Activated T-cell treated with anti-CD3 and anti-CD28 coated beads for 4 hours (primary cell): ENCODE results near the gene ANKLE1.
A peak's percentile ranks its signal among the peaks of the same experiment; 100 is the strongest.

ENCODE experiments used
- DNase-seq: peaks from one replicate; pipeline ENCODE4 v3.0.0-alpha.2; 2020

Gene ANKLE1

DNA sequence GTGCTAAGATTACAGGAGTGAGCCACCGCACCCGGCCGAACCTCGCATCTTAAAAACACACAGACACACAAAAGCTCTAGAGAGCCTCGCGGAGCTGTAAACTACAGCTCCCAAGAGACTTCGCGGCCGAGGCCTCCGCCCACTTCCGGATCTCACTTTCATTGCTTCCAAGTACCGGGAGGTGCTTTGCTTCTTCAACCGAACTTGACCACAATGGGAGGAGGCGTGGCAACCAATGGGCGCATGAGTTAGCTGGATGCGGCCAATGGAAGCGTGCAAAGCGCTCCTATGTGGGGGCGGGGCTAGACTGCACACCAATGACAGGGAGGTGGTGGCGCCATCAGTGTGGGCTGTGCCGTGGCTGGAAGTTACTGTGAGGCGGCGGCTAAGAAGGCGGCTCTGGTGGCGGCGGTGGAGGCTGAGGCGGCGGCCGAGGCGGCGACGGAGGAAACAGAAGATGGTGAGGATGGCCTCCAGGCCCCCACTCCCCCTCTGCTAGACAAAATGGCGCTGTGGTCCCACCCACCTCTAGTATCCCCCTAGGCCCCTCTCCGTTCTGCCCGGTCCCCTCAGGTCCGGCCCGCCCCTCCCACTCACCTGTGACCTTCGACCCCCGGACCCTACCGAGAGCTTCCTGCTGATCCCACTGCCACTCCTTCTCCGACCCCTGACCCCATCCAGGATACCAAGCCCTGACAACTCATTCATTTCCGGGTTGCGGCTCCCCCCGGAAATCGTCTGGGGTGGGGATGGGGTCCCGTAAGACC, 27.7 kb downstream of the ANKLE1 start, which contains the start of gene DDA1:
TSS of gene DDA1 (plus strand) at position 366 of the 767 bp plus-strand sequence. CDS start at position 458, 92 bp downstream.
- peak; percentile 97 for DNase-seq

GRCh38 chr19:17309965-17310461, 28.3 kb downstream of the ANKLE1 start:
- DNase-seq, result no peak

DNA sequence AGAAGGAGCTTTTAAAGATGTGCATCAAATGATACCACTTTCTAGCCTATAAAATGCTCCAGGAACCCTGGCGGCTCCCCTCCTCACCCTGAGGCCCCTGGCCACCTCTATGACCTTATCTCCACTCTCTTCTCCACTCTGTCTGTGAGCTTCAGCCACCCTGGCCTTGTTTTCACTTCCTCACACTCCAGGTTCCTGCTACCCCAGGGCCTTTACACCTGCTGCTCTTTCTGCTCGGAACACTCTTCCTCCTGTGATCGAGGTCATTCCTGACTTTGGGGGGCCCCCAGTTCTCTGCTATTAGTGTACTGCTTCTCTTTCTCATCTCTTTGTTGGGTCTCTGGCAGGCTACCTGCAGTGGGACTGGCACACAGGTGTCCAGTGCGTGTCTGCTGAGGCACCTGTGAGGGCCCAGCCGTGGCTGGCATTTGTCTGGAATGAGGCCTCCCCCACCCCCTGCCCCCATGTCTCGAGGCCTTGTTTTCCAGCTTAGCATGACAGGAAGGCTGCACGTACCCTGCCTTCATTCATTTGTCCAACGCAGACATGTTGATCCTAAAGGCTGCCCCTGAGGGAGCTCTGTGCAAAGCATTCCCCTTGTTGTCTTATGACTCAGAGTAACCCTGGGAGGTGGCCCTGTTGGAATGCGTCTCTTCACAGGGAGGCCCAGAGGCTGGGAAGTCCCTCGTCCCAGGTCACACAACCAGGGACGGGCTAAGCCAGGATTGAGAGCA, 29.9 kb downstream of the ANKLE1 start:
- no peak for DNase-seq

DNA sequence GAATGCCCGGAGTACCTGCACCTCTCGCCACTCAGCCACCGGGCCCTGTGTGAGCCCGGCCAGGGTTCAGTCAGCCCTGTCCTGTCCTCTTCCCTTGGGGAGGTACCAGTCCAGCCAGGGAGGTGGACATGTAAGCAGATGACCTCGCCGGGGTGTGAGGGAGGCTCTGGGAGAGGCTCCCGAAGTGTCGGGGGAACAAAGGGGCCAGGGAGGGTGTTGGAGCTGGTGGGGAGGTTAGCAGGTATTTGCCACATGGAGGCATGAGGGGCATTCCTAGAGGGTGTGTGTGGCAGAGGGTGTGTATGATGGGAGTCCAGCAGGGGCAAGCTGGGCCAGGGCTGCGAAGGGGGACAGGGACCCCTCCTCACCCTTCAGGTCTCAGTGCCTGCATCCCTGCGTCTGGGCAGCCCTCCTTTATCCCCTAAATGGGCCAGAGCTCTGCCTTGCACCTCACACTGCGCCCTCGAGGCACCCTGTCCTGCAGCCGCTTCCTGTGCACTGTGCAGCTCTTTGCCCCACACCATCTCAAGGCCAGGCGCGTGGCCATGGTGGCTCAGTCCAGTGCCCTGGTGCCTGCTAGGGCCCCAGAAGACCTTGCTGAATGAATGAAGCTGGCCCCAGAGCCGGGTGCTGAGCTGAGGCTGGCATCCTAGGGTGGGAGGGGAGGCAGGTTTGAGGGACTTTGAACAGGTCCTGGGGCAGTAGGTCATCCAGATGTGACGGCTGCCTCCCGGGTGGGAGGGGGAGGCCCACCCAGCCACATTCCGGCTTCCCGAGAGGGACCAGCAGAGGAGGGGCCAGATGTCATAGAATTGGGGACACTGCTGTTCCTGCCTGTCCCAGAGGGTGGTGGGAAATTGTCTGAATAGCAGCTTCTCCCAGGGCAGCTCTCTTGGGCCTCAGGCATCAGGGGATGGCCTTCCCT, 30.8 kb downstream of the ANKLE1 start:
- no peak for DNase-seq

GRCh38 chr19:17314007-17314593, 32.4 kb downstream of the ANKLE1 start:
- DNase-seq, result no peak

DNA sequence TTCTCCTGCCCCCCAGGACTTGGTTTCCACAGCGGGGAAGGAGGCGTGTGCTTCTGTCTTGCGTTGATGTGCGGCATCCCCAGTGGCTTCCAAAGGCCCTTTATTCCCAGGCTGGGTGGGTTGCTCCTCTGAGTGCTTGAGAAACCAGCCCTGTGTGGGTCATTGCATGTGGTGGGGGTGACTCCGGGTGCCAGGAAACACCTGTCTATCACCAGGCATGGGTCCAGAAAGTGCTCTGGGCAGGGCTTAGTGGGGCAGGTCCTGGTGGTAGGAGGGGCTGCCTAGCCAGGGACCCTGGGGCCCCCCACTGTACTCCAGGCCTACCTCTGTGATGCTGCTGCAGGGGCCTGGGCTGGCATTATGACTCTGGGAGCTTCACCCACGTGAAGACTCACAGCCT, 37.3 kb downstream of the ANKLE1 start:
- DNase-seq, result no peak

- DNase-seq, result no peak
Measured at GRCh38 chr19:17319473-17320238, 38.0 kb downstream of the ANKLE1 start.

DNA sequence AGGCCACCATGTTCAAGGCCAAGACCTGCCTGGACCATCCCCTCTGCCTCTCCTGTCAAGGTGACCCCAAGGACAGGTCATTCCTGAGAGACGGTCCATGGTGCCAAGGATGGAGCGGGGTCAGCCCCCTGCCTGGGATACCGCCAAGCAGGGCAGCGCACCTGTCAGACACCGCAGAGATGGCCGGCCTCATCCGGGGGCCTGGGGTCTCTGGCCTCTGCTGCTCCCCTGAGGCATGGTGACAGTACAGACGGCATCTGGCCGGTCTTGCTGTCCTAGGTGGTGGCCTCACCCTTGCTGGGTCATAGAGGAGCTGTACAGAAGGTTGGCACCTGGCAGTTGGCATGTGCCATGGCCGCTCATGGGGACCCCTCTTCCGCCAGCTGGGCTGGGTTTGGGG, 38.7 kb downstream of the ANKLE1 start:
- no peak for DNase-seq

DNA sequence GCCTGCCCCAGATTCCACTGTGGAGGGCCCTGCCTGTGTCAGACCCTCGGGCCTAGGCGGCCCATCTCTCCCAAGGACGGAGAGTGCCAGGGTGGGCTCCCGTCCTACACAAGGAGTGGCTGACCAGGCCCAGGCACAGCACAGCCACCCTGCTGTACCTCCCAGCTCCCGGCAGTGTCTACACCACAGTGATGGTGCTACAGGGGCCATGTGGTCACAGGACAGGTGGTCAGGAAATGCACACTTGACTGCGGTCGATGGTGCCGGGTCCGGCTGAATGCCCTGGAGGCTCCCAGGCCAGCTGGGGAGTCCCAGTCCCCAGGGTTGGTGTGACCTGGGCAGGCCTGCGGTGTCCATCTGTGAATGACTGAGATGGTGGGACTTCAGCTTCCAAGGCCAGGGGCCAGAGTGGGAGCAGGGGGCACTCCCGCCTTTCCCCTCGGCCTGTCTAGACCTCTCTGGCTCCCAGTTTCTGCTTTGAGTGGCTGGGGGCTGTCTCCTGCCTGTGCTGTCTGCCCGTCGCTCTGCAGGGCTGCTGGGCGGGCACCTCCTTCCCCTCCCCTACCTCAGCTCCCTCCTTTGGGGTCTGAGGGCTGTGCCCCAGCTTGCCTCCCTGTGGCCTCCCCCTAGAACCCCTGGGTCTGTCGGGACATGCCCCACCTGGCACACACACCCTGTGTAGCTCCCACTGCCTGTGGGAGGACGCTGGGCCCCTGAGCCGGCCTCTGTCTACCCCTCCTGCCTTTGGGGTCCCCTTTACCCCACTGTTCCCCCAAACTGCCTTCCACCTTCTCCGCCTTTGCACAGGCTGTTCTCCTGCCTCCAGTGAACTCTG, 40.2 kb downstream of the ANKLE1 start:
- no peak for DNase-seq

DNA sequence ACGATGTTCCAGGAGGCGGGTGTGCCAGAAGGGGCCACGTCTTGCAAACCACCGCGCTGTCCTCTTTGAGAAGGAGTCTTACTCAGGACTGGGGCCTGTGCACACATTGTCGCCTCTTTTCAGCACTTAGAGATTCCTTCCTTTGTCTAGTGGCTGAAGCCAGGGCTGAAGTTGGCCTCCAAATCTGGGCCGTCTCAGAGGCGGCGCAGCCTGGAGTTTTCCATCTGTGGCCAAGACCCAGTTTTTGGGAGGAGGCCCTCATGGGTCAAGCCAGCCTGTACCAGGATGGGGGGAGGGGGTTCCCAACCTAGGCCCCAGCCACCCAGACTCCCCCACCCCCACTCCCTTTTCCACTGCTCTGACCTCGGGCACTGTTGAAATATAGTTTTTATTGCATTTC, 41.2 kb downstream of the ANKLE1 start:
- no peak for DNase-seq

DNA sequence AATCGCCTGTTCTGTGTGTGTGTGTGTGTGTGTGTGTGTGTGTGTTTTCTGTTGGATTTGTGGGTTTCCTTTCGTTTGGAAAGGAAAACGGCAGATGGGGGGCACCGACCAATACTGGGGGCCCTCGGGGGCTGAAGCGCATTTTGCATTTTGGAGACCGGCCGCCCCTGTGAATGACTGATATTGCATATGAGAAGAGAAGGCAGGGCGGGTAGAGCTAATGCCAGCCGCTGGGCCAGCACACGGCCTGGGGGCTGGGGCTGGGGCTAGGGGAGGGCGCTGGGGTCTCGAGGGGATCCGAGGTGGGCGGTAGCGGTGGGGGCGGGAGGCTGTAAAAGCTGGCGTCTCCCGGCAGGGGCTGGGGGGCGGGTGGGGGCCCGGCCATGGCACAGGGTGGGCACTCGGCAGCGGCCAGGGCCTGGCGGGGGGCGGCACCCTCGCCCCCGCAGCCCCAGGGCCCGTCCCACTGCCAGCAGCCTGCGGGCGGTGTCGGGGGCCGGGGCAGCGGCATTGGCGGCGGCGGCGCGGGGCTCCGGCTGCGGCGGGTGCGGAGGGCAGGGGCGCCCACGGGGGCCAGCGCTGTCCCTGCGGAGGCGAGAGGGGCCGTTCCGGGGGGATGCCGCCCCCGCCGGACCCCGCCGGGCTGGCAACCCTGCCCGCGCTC, 41.7 kb downstream of the ANKLE1 start:
- DNase-seq, result no peak

DNA sequence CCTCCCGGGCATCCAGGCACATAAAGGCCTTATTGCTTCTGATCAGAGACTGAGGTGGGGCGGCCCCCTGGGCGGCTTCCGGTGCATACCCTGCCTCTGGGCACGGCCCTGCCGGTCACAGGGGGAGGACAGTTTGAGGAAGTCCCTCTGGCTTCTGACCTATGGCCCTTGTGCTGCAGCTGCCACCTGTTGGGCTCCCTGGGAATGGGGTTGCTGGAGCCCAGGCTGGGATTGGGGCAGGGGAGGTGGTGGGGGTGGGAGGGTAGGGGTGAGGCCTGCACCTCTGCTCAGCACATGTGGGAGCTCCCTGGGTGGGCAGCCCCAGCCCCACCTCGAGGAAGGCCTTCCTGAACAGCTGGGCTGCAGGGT, 42.2 kb downstream of the ANKLE1 start:
- DNase-seq, result no peak

DNA sequence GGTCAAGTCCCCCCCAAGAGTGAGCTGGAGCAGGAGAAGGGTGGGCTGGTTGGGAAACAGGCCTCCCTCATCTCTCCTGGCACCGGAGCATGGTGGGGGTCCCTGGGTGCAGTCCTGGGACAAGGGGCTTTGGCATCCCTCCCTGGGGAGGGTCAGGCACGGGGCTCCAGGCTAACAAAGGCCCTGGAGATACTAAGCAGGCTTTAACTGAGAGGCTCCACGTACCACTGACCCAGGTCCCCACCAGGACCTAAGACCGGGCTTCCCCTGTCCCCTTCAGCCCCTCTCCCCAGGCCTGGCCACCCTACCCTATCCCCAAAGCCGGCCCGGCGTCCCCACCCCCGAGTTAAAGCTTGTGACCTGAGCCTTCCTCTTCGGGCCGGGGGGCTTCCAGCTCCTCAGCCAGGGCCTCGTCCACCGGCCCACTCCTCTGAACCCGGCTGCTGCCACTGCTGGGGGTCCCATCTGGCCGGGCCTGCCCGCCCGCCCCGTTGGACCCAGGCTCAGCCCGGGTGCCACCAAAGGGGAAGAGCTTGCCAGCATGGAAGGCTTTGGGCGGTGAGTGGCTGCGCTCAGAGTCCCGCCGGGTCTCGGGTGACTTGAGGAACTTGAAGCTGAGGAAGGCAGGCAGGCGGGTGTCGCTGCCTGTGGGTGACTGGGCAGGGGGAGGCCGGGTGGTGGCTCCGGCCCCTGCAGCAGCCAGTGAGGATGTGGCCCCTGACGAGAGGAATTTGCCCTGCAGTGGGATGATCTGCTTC, 42.8 kb downstream of the ANKLE1 start:
- DNase-seq, result no peak

GRCh38 chr19:17325133-17325532, 43.4 kb downstream of the ANKLE1 start:
- DNase-seq, result no peak

DNA sequence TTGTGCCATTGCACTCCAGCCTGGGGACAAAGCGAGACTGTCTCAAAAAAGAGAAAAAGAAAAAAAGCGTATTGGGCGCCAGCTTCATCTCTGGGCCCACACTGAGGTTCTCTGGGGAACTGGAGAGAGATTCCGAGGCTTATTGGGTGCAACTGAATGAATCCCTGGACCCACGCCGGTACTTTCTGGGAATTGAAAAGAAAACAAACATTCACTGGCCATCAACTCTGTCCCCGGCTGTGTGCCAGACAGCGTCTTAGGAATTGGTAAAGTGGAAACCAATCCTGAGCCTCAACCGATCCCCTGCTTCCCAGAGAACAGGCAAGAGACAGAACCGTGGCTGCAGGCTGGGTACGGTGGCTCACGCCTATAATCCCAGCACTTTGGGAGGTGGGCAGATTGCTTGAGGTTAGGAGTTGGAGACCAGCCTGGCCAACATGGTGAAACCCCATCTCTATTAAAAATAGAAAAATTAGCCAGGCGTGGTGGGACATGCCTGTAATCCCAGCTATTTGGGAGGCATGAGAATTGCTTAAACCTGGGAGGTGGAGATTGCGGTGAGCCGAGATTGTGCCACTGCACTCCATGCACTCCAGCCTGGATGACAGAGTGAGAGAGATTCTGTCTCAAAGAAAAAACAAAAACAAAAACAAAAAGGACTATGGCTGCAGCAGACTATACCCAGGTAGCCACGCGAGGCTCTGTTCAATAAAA, 44.3 kb downstream of the ANKLE1 start:
- DNase-seq, result no peak

DNA sequence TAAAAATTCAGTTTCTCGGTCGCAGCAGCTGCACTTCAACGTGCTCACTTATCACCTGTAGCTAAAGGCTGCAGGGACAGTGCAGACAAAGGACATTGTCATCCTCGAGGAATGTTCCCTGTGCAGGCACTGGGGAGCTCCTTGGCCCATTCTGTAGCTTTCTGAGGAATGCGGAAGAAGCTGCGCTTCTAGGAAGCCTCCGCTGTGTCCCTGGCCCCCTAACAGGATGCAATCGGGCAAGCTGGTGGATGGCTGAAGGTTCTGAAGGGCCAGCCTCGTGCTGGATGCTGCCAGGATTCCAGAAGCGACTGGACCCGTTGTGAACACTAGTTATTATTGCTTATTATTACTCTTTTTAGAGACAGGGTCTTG, 44.9 kb downstream of the ANKLE1 start:
- no peak for DNase-seq

- no peak for DNase-seq
Measured at GRCh38 chr19:17327068-17327653, 45.5 kb downstream of the ANKLE1 start.

DNA sequence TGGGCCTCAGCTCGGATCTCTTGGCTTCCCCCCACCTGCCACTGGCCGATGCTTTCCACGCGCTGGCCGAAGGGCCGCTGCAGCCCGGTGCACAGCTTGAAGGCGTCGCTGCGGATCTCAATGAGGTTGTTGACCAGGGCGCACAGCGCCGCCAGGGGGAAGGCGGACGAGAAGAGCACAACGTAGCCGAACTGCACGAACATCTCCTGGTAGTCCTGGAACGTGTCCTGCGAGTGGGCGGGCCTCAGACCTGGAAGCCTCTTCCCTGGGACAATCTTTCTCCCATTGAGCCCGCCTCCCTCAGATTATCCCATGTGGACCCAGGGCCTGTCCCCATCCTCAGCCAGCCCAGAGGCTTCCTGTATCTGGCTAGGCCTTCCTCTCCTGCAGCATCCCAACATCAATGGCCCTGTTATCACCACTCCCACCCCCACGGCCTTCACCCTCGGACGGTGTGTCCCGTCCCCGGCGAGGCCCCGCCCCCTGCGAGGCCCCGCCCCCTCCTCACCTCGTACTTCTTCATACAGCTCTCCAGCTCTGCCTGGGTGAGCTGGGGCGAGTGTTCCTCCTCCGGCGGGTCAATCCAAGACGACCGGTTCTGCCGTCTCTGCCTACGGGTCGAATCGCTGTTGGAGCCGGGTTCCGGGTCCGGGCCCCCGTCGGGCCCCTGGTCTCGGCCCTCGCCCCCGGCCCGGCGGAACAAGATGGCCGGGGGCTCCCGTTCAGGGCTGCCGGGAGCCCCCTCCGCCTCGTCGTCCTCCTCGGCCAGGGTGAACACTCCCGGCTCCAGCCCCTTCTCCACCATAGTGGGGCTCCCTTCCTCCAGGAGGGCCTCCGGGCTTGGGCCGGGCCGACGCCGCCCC, 46.2 kb downstream of the ANKLE1 start:
- DNase-seq, result no peak
